H9 (cell line): ENCODE data around the gene KANSL1L. TPM values are rescaled to one million over a fixed set of nuclear protein-coding genes. Genes with fewer than 3 reads are reported as not detected.

Experiments used
- DNase-seq: peaks from one replicate; pipeline ENCODE4 v3.0.0-alpha.2; 2017
- H2AFZ ChIP-seq: one replicate; pipeline ENCODE4 v1.6.1; 2013; ENCODE audit warnings: mild to moderate bottlenecking, low read length, control low read depth, moderate library complexity
- H2AK5ac ChIP-seq: 2 replicates; pipeline ENCODE4 v1.6.1; 2013; ENCODE audit warnings: low read length, control low read depth, mixed read lengths; ENCODE audit not compliant: insufficient read length
- H2BK120ac ChIP-seq: one replicate; pipeline ENCODE4 v1.6.1; 2013; ENCODE audit warnings: low read depth, mild to moderate bottlenecking, low read length, control low read depth, inconsistent platforms; ENCODE audit not compliant: poor library complexity, severe bottlenecking
- H2BK12ac ChIP-seq: 2 replicates; pipeline ENCODE4 v1.6.1; 2013; ENCODE audit warnings: low read length, control low read depth, mixed read lengths, low read depth; ENCODE audit not compliant: insufficient read length
- H2BK15ac ChIP-seq: 2 replicates; pipeline ENCODE4 v1.6.1; 2013; ENCODE audit warnings: low read depth, low read length, control low read depth
- H2BK20ac ChIP-seq: one replicate; pipeline ENCODE4 v1.6.1; 2013; ENCODE audit warnings: low read depth, mild to moderate bottlenecking, low read length, control low read depth, inconsistent platforms; ENCODE audit not compliant: poor library complexity, severe bottlenecking
- H2BK5ac ChIP-seq: 2 replicates; pipeline ENCODE4 v1.6.1; 2013; ENCODE audit warnings: low read length, control low read depth, mixed read lengths; ENCODE audit not compliant: insufficient read length
- H3K14ac ChIP-seq: 2 replicates; pipeline ENCODE4 v1.6.1; 2013; ENCODE audit warnings: low read length, control low read depth; ENCODE audit not compliant: insufficient read depth
- H3K18ac ChIP-seq: 2 replicates; pipeline ENCODE4 v1.6.1; 2013; ENCODE audit warnings: low read depth, mild to moderate bottlenecking, mixed read lengths, low read length, control low read depth; ENCODE audit not compliant: insufficient read length
- H3K23ac ChIP-seq: 2 replicates; pipeline ENCODE4 v1.6.1; 2013; ENCODE audit warnings: low read length, control low read depth, mixed read lengths, low read depth; ENCODE audit not compliant: insufficient read length
- H3K23me2 ChIP-seq: 2 replicates; pipeline ENCODE4 v1.6.1; 2013; ENCODE audit warnings: low read depth, mild to moderate bottlenecking, mixed read lengths, low read length, control low read depth; ENCODE audit not compliant: insufficient read length, poor library complexity, severe bottlenecking
- H3K27ac ChIP-seq: 2 replicates; pipeline ENCODE4 v1.5.1; 2013; ENCODE audit warnings: low read length, control low read depth, mixed read lengths, low read depth; ENCODE audit not compliant: insufficient read length
- H3K27me3 ChIP-seq: 2 replicates; pipeline ENCODE4 v1.6.1; 2013; ENCODE audit warnings: low read length, control low read depth, inconsistent platforms; ENCODE audit not compliant: insufficient read depth
- H3K4ac ChIP-seq: 2 replicates; pipeline ENCODE4 v1.6.1; 2013; ENCODE audit warnings: low read depth, mild to moderate bottlenecking, control low read depth, inconsistent platforms, low read length, moderate library complexity
- H3K4me1 ChIP-seq: 2 replicates; pipeline ENCODE4 v1.6.1; 2013; ENCODE audit warnings: low read length, control low read depth, inconsistent platforms; ENCODE audit not compliant: insufficient read depth
- H3K4me2 ChIP-seq: 2 replicates; pipeline ENCODE4 v1.6.1; 2013; ENCODE audit warnings: low read length, control low read depth, mixed read lengths; ENCODE audit not compliant: insufficient read length, insufficient read depth
- H3K56ac ChIP-seq: 2 replicates; pipeline ENCODE4 v1.6.1; 2013; ENCODE audit warnings: low read depth, mild to moderate bottlenecking, mixed read lengths, low read length, control low read depth; ENCODE audit not compliant: insufficient read length
- H3K79me1 ChIP-seq: 2 replicates; pipeline ENCODE4 v1.6.1; 2013; ENCODE audit warnings: low read depth, mild to moderate bottlenecking, moderate library complexity, low read length, control low read depth, inconsistent platforms; ENCODE audit not compliant: insufficient read depth, poor library complexity, severe bottlenecking
- H3K79me2 ChIP-seq: 2 replicates; pipeline ENCODE4 v1.6.1; 2013; ENCODE audit warnings: low read length, control low read depth, inconsistent platforms; ENCODE audit not compliant: insufficient read depth
- H3K9ac ChIP-seq: 2 replicates; pipeline ENCODE4 v1.6.1; 2013; ENCODE audit warnings: low read length, control low read depth, mixed read lengths; ENCODE audit not compliant: insufficient read length; ENCODE audit errors: extremely low read depth
- H3K9me3 ChIP-seq: one replicate; pipeline ENCODE4 v1.6.1; 2013; ENCODE audit warnings: low read depth, low read length, inconsistent platforms; ENCODE audit not compliant: control insufficient read depth
- H3T11ph ChIP-seq: one replicate; pipeline ENCODE4 v1.6.1; 2013; ENCODE audit warnings: mild to moderate bottlenecking, low read length, control low read depth, inconsistent platforms
- H4K20me1 ChIP-seq: one replicate; pipeline ENCODE4 v1.6.1; 2013; ENCODE audit not compliant: control insufficient read depth, insufficient read length, insufficient read depth
- H4K5ac ChIP-seq: 2 replicates; pipeline ENCODE4 v1.6.1; 2013; ENCODE audit warnings: low read depth, mild to moderate bottlenecking, mixed read lengths, low read length, control low read depth; ENCODE audit not compliant: insufficient read length
- H4K8ac ChIP-seq: replicated peaks from 2 replicates; pipeline ENCODE4 v1.6.1; 2013; ENCODE audit warnings: low read length, control low read depth, mixed read lengths, low read depth; ENCODE audit not compliant: insufficient read length
- H4K91ac ChIP-seq: 2 replicates; pipeline ENCODE4 v1.6.1; 2013; ENCODE audit warnings: low read depth, mild to moderate bottlenecking, moderate library complexity, mixed read lengths, low read length, control low read depth; ENCODE audit not compliant: insufficient read length
- H3K27ac Mint-ChIP-seq, 3 experiments: 2 replicates in 2 of 3; 3 replicates in 1 of 3; pipeline ENCODE4 v1.8.0; 2020 to 2021; ENCODE audit warnings: mixed read lengths in 3 of 3, mild to moderate bottlenecking in 1 of 3, moderate library complexity in 1 of 3
- H3K27me3 Mint-ChIP-seq: 2 replicates; pipeline ENCODE4 v1.8.0; 2021; ENCODE audit warnings: low read depth, mild to moderate bottlenecking, moderate library complexity, mixed read lengths
- H3K36me3 Mint-ChIP-seq, 3 experiments: 2 replicates in 2 of 3; 3 replicates in 1 of 3; pipeline ENCODE4 v1.8.0; 2020 to 2021; ENCODE audit warnings: low read depth in 3 of 3, mixed read lengths in 3 of 3; ENCODE audit not compliant: insufficient read depth in 1 of 3
- H3K4me1 Mint-ChIP-seq, 2 experiments: 2 replicates each; pipeline ENCODE4 v1.8.0; 2020; ENCODE audit warnings: mixed read lengths in 2 of 2
- H3K4me3 Mint-ChIP-seq, 2 experiments: 2 replicates in 1 of 2; 3 replicates in 1 of 2; pipeline ENCODE4 v1.8.0; 2020 to 2021; ENCODE audit warnings: mild to moderate bottlenecking in 2 of 2, mixed read lengths in 2 of 2, moderate library complexity in 1 of 2
- H3K9me3 Mint-ChIP-seq, 2 experiments: 2 replicates in 1 of 2; 3 replicates in 1 of 2; pipeline ENCODE4 v1.8.0; 2020; ENCODE audit warnings: mild to moderate bottlenecking in 2 of 2, mixed read lengths in 2 of 2, moderate library complexity in 1 of 2
- WGBS: extraction: QIAGEN DNeasy Blood & Tissue Kit; methylation state at CpG from one replicate; pipeline ENCODE4 v1.1.7; 2013; ENCODE audit warnings: missing lambda C conversion rate, low lambda C conversion rate, mixed read lengths; ENCODE audit not compliant: insufficient read length; ENCODE audit errors: extremely low coverage; 5-methylcytosine and 5-hydroxymethylcytosine counted together
- total RNA-seq: library from RNA; stranded (reverse); gene quantifications from 2 replicates; pipeline ENCODE4 v1.2.1, GENCODE V29; 2021
- TF ChIP-seq, protein P1 (sequence below): fragments of 200-600 bp; sonication (generic); conservative IDR thresholded peaks from 3 replicates; pipeline ENCODE4 v1.8.0; 2021; ENCODE audit warnings: antibody characterized with exemption, mild to moderate bottlenecking

The KANSL1L gene
- total RNA-seq, 1 experiment from 2014 or later = 8.2 TPM

- Mint-ChIP-seq H3K36me3 (peaks cover 8 to 22% (median 15%) of the 10 kb centered on the region in 3 experiments; a peak in 6 of 7 replicates), H3K9me3 (peaks cover 12 to 16% of the 10 kb centered on the region in 2 experiments; a peak in 4 of 5 replicates), H3K27ac (0 out of 7 replicates have a peak overlapping the region, but pooled peaks of 1 of the 3 experiments have one; percentile 69), H3K27me3 (no peaks in the 10 kb centered on the region), H3K4me1 (peaks cover 8 to 10% of the 10 kb centered on the region in 2 experiments; a peak in 2 of 4 replicates), H3K4me3 (no peak overlapping the region)
- Histone ChIP-seq H3K27ac (no peak overlapping the region), H3K79me1 (no peaks in the 10 kb centered on the region), H3K9ac (no peak overlapping the region), H3K23ac (no peak overlapping the region), H3K18ac (no peak overlapping the region), H2BK15ac (no peak overlapping the region), H4K91ac (no peak overlapping the region), H3K23me2 (no peaks in the 10 kb centered on the region), H2AFZ (no peak overlapping the region), H3K56ac (no peak overlapping the region), H2BK5ac (no peak overlapping the region), H4K20me1 (no peaks in the 10 kb centered on the region), H3K4me2 (no peak overlapping the region), H2AK5ac (no peak overlapping the region), H3T11ph (no peak overlapping the region), H2BK20ac (no peak overlapping the region), H3K9me3 (no peaks in the 10 kb centered on the region), H3K4ac (no peak overlapping the region), H3K4me1 (no peaks in the 10 kb centered on the region), H3K79me2 (no peaks in the 10 kb centered on the region), H3K14ac (no peak overlapping the region), H4K8ac (no peak overlapping the region), H3K27me3 (no peaks in the 10 kb centered on the region), H2BK12ac (no peak overlapping the region), H4K5ac (no peak overlapping the region), H2BK120ac (no peak overlapping the region)
- WGBS = no CpG with 5 or more reads among the region's 2 CpGs
- no peak for DNase-seq
- TF ChIP-seq, protein P1, sequence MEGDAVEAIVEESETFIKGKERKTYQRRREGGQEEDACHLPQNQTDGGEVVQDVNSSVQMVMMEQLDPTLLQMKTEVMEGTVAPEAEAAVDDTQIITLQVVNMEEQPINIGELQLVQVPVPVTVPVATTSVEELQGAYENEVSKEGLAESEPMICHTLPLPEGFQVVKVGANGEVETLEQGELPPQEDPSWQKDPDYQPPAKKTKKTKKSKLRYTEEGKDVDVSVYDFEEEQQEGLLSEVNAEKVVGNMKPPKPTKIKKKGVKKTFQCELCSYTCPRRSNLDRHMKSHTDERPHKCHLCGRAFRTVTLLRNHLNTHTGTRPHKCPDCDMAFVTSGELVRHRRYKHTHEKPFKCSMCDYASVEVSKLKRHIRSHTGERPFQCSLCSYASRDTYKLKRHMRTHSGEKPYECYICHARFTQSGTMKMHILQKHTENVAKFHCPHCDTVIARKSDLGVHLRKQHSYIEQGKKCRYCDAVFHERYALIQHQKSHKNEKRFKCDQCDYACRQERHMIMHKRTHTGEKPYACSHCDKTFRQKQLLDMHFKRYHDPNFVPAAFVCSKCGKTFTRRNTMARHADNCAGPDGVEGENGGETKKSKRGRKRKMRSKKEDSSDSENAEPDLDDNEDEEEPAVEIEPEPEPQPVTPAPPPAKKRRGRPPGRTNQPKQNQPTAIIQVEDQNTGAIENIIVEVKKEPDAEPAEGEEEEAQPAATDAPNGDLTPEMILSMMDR = no peak
Measured at GRCh38 chr2:210046851-210047500, 124.2 kb downstream of the KANSL1L start.
